Stimulated activated naive CD8-positive, alpha-beta T cell treated with anti-CD3 and anti-CD28 coated beads, Interleukin-15, amount 100 ng/mL, for 72 hours (primary cell): ENCODE measurements around the gene CYP4F3.
A peak's percentile ranks its signal among the peaks of the same experiment; 100 is the strongest.
"Not testable (repeated sequence)": the region's sequence is repeated elsewhere in the genome, so short reads cannot be mapped to it uniquely, and the experiment has no call there.

Experiments used
- ATAC-seq: fragments of 150-1000 bp; cut with Tn5 transposase; 2 replicates; pipeline ENCODE4 v1.10.0; 2021; ENCODE audit warnings: mild to moderate bottlenecking, moderate library complexity
- DNase-seq, 2 donors: peaks; one replicate each; pipeline ENCODE4 v3.0.0; 2021 to 2022
- H3K27ac Mint-ChIP-seq, 2 donors: one replicate each; pipeline ENCODE4 v1.8.0; 2022; ENCODE audit warnings: mild to moderate bottlenecking in 2 of 2, mixed read lengths in 2 of 2, moderate library complexity in 2 of 2
- H3K27me3 Mint-ChIP-seq: one replicate; pipeline ENCODE4 v1.8.0; 2022; ENCODE audit warnings: mixed read lengths
- H3K4me1 Mint-ChIP-seq: one replicate; pipeline ENCODE4 v1.8.0; 2022; ENCODE audit warnings: mild to moderate bottlenecking, mixed read lengths
- H3K4me3 Mint-ChIP-seq, 2 donors: one replicate each; pipeline ENCODE4 v1.8.0; 2022; ENCODE audit warnings: mild to moderate bottlenecking in 2 of 2, mixed read lengths in 2 of 2, moderate library complexity in 1 of 2
- H3K9me3 Mint-ChIP-seq, 2 donors: one replicate each; pipeline ENCODE4 v1.8.0; 2022; ENCODE audit warnings: mixed read lengths in 2 of 2

Gene CYP4F3

GRCh38 chr19:15673176-15673654 is 32.5 kb downstream of the CYP4F3 start:
- ATAC-seq, result peak; percentile 83
- Mint-ChIP-seq H3K4me1 (peaks cover 16% of the 10 kb centered on the region), H3K27ac (no peak overlapping the region), H3K4me3 (peak overlapping the region in 1 of 2 donors; percentile 22), H3K9me3 (peaks cover 12 to 15% of the 10 kb centered on the region in 2 donors), H3K27me3 (no peaks in the 10 kb centered on the region)
- no peak for DNase-seq

DNA sequence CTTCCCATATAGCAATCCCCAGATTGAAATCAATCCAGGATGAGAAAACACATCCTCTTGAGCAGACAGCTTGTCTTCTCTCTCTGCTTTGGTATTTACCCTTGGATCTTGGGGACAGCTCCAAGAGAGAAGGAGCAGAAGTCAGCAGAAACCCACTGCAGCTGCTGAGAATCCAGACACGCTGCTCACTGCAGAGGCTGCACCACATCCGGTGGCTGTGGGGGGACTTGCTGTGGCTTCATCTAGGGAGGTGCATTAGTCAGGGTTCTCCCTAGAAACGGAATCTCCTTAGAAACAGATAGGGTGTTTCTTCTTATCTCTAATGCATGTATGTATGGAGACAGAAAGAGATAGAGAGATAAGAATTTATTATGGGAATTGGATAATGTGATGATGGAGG is 34.9 kb downstream of the CYP4F3 start:
- no peak for DNase-seq

GRCh38 chr19:15679089-15679488 is 38.4 kb downstream of the CYP4F3 start:
- Mint-ChIP-seq H3K9me3 (peaks cover 13 to 15% of the 10 kb centered on the region in 2 donors), H3K27me3 (peaks cover 3% of the 10 kb centered on the region), H3K27ac (no peak overlapping the region), H3K4me3 (no peak overlapping the region), H3K4me1 (no peaks in the 10 kb centered on the region)
- ATAC-seq, result no peak
- DNase-seq, result no peak

More for the DNA sequence above, 34.9 kb downstream of the CYP4F3 start:
- no peak overlapping the region for H3K4me3 Mint-ChIP-seq
- no peaks in the 10 kb centered on the region for H3K27me3 Mint-ChIP-seq
- H3K9me3 Mint-ChIP-seq, result peaks cover 13 to 15% of the 10 kb centered on the region in 2 donors
- peaks cover 16% of the 10 kb centered on the region for H3K4me1 Mint-ChIP-seq
- no peak overlapping the region for H3K27ac Mint-ChIP-seq
- ATAC-seq, result peak; percentile 50

DNA sequence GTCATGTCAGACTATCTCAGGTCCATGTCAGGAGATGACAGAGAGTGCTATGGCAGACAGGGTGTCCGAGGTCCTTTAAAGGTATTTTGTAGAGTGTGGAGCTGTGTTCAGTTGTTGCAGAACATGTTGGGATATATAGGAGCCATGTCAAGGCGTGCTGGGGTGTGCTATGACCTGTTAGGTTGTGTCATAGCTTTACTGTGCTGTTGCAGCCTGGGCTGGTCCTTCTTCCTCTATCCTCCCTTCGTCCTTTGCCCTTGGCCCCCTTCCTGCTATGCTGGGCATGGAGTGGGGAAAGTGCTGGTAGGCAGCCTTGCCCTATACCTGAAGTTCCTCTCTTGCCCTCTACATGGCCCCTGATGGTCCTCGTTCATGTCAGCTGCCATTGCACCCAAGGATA is 39.2 kb downstream of the CYP4F3 start:
- not testable (repeated sequence) for DNase-seq, ATAC-seq, H3K4me1 Mint-ChIP-seq, H3K4me3 Mint-ChIP-seq, H3K27ac Mint-ChIP-seq
- Mint-ChIP-seq H3K27me3 (peaks cover 10% of the 10 kb centered on the region), H3K9me3 (peaks cover 14 to 19% of the 10 kb centered on the region in 2 donors)

- Mint-ChIP-seq H3K9me3 (peaks cover 14 to 19% of the 10 kb centered on the region in 2 donors), H3K4me3 (no peak overlapping the region), H3K27ac (peak overlapping the region in 1 of 2 donors; percentile 9), H3K4me1 (no peaks in the 10 kb centered on the region), H3K27me3 (peaks cover 13% of the 10 kb centered on the region)
- DNase-seq, result no peak
- no peak for ATAC-seq
These were observed 40.0 kb downstream of the CYP4F3 start for GRCh38 chr19:15680478-15681322.

DNA sequence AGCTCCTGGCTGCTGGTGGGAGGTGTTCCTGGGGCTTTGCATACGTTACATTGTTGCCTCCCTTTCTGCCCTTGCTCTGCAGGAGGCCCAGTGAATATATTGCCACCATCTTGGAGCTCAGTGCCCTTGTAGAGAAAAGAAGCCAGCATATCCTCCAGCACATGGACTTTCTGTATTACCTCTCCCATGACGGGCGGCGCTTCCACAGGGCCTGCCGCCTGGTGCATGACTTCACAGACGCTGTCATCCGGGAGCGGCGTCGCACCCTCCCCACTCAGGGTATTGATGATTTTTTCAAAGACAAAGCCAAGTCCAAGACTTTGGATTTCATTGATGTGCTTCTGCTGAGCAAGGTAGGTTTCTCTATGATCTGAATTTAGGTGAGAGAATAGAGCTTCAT is 42.7 kb downstream of the CYP4F3 start:
- H3K9me3 Mint-ChIP-seq, result peaks cover 5 to 6% of the 10 kb centered on the region in 2 donors
- H3K4me3 Mint-ChIP-seq, result no peak overlapping the region
- ATAC-seq, result no peak
- no peaks in the 10 kb centered on the region for H3K4me1 Mint-ChIP-seq
- H3K27ac Mint-ChIP-seq, result no peak overlapping the region
- peaks cover 31% of the 10 kb centered on the region for H3K27me3 Mint-ChIP-seq
- no peak for DNase-seq

- Mint-ChIP-seq H3K4me1 (no peaks in the 10 kb centered on the region), H3K9me3 (peaks cover 5 to 6% of the 10 kb centered on the region in 2 donors), H3K27me3 (peaks cover 34% of the 10 kb centered on the region), H3K27ac (no peak overlapping the region), H3K4me3 (no peak overlapping the region)
- DNase-seq (no peak), ATAC-seq (no peak)
These were observed 44.1 kb downstream of the CYP4F3 start for GRCh38 chr19:15684828-15685227.

DNA sequence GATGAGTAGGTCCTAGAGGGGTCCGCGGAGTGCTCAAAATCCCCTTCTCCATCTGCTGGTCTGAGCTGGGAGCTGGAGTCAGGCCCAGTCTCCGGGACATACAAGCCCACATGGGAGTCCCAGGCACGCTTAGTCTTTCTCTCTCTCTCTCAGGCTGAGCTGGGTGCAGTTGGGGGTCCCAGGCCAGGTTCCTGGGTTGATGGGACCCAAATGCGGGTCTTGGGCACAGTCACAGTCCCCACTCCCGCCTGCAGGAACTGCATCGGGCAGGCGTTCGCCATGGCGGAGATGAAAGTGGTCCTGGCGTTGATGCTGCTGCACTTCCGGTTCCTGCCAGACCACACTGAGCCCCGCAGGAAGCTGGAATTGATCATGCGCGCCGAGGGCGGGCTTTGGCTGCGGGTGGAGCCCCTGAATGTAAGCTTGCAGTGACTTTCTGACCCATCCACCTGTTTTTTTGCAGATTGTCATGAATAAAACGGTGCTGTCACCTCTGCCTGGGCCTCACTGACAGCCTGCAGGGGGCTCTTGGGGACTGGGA is 56.0 kb downstream of the CYP4F3 start:
- H3K27ac Mint-ChIP-seq, result no peak overlapping the region
- no peak overlapping the region for H3K4me3 Mint-ChIP-seq
- DNase-seq (no peak), ATAC-seq (no peak)
- no peaks in the 10 kb centered on the region for H3K9me3 Mint-ChIP-seq
- peaks cover 36% of the 10 kb centered on the region for H3K27me3 Mint-ChIP-seq
- H3K4me1 Mint-ChIP-seq, result no peaks in the 10 kb centered on the region

GRCh38 chr19:15701757-15702533 is 61.2 kb downstream of the CYP4F3 start:
- no peak overlapping the region for H3K4me3 Mint-ChIP-seq
- no peak overlapping the region for H3K27ac Mint-ChIP-seq
- H3K4me1 Mint-ChIP-seq, result no peaks in the 10 kb centered on the region
- DNase-seq, result no peak
- no peaks in the 10 kb centered on the region for H3K9me3 Mint-ChIP-seq
- ATAC-seq, result peak; percentile 9
- peaks cover 39% of the 10 kb centered on the region for H3K27me3 Mint-ChIP-seq

DNA sequence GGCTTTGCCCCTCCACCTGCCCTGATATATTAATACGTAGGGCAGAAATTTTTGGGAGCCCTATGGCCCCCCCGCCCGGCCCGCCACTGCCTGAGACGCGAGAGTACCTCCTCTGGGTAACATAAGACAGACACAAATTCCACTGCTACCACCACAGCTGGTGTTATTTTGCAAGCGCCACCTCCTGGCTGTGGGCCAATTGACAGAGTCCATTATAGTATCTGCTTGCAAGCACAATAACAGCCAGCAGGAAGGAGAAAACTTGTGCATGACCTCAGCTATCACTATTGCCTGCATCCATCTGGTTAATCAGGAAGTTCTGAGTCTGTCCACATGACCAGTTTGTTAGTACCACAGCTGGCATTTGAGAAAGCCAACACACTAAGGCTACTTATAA is 61.8 kb downstream of the CYP4F3 start:
- peak; percentile 18 for ATAC-seq
- no peaks in the 10 kb centered on the region for H3K4me1 Mint-ChIP-seq
- H3K4me3 Mint-ChIP-seq, result no peak overlapping the region
- no peak overlapping the region for H3K27ac Mint-ChIP-seq
- peak in 1 of 2 donors; percentile 13 for DNase-seq
- H3K9me3 Mint-ChIP-seq, result no peaks in the 10 kb centered on the region
- peaks cover 33% of the 10 kb centered on the region for H3K27me3 Mint-ChIP-seq
